Fibroblast of pulmonary artery (primary cell): Measurements from ENCODE around the gene CD55.

Source experiments
- DNase-seq: peaks from one replicate; pipeline ENCODE4 v3.0.0-alpha.2; 2010; ENCODE audit warnings: low read depth
- H3K4me3 ChIP-seq: replicated peaks from 2 replicates; pipeline ENCODE4 v1.5.1; 2011; ENCODE audit warnings: low read depth, mild to moderate bottlenecking, control low read depth, low read length, moderate library complexity
- TF ChIP-seq, protein P1 (sequence below): IDR thresholded peaks from 2 replicates; pipeline ENCODE4 v1.5.1; 2011; ENCODE audit warnings: mild to moderate bottlenecking, control low read depth, low read length, inconsistent platforms; ENCODE audit errors: missing control alignments

CD55 gene

DNA sequence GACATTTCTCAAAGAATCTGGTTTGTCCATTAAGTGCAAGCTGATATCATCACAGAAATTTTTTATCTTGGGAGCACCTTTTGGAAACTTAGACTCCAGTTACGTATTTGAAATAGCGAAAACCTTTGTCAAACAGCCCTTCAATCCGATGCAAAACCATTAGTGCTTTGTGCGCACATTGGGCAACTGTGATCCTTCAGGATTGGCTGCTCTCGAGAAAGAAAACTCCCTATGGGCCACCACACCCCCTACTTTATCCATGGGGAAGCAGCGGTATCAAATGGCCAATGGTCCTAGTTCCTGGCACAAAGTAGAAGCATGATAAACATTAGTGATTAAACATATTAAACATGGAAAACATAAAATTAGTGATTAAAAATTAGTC, 16.0 kb upstream of the CD55 start:
- no peak for DNase-seq
- H3K4me3 ChIP-seq = no peak overlapping the region
- TF ChIP-seq, protein P1, sequence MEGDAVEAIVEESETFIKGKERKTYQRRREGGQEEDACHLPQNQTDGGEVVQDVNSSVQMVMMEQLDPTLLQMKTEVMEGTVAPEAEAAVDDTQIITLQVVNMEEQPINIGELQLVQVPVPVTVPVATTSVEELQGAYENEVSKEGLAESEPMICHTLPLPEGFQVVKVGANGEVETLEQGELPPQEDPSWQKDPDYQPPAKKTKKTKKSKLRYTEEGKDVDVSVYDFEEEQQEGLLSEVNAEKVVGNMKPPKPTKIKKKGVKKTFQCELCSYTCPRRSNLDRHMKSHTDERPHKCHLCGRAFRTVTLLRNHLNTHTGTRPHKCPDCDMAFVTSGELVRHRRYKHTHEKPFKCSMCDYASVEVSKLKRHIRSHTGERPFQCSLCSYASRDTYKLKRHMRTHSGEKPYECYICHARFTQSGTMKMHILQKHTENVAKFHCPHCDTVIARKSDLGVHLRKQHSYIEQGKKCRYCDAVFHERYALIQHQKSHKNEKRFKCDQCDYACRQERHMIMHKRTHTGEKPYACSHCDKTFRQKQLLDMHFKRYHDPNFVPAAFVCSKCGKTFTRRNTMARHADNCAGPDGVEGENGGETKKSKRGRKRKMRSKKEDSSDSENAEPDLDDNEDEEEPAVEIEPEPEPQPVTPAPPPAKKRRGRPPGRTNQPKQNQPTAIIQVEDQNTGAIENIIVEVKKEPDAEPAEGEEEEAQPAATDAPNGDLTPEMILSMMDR = no peak

DNA sequence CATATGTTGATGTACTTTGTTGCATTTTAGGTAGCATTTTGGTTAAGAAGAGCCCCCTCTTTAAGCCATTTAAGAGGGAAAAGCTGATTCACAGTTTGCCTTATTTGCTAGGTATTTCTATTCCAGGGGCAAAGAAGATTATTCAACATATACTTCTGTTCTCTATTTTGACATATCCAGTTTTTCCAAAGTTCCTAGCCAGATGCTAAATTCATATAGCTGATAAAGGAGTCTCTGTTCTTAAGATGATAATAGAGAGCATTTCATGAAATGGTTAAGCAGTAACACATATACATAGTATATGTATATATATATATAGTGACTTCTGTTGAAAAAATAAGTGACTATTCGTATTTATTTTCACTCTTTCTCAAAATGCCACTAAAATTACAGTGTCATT, 15.5 kb upstream of the CD55 start:
- TF ChIP-seq, protein P1 = no peak
- DNase-seq = no peak
- no peak overlapping the region for H3K4me3 ChIP-seq

DNA sequence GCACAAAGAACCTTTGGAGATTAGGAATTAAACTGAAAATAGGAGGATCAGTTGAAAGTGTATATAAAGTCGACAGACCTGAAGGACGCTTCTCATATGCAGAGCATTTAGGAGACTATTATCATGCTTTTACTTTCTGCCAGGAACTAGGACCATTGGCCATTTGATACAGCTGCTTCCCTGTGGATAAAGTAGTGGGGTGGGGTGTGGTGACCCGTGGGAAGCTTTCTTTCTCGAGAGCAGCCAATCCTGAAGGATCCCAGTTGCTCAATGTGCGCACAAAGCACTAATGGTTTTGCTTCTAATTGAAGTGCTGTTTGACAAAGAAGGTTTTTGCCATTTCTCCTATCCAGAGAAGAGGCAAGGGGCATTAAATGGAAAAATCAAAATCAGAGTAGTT, 14.9 kb upstream of the CD55 start:
- no peak overlapping the region for H3K4me3 ChIP-seq
- TF ChIP-seq, protein P1 = no peak
- DNase-seq = no peak

DNA sequence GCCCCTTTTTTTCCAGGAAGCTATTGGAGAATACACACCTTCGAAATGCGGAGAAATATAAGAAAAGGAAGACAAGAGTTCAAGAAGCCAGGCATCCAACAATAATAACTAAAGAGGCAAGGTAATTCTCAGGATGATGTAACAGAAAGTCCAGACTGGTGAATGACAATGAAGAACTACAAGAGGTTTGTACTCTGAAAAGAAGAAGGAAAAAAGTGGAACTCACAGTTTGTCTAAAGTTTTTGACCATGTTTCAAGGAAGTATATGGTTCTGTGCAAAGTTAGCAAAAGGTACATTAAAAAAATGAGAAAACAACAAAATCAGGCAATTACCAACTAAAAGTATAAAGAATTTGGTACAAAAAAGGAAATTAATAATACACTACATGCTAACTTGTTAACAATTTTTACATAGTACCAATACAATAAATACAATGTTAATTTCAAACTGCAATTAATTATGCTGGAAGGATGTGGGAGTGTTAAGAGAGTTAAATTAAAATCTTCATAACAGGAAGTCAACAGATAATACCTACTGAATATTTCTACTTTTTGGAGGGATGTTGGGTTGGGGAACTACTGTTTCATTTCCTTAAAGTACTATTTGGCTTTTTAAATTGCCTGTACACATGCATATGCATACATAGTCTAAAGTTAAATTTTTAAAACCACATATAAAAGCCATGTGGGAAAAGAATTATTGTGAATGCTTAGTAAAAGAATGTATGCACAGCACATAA, 12.9 kb upstream of the CD55 start:
- H3K4me3 ChIP-seq = no peak overlapping the region
- DNase-seq = no peak
- TF ChIP-seq, protein P1 = no peak

DNA sequence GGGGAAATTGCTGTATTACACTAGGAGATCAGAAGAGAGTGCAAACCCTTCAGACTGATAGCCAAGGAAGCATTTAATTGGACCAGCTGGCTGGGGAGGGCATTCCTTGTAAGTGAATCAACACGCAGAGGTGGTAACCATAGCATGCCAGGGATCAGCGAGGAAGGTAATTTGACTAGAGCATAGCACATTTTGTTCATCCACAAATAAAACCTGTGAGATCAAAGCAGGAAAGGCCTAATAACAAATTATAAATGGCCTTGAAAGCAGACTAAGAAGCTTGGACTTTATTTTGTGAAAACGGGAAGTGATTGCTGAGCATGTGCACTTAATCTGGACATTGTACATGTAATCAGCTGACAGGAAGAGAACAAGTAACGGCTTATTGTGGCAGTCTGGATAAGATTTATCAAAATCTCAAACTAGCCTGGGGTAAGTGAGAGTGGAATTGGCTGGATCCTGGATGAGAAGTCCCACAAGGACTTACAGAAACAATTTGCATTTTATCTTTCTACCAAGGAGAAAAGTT, 11.7 kb upstream of the CD55 start:
- TF ChIP-seq, protein P1 = no peak
- DNase-seq = peak; percentile 80
- peak overlapping the region; percentile 32 for H3K4me3 ChIP-seq

DNA sequence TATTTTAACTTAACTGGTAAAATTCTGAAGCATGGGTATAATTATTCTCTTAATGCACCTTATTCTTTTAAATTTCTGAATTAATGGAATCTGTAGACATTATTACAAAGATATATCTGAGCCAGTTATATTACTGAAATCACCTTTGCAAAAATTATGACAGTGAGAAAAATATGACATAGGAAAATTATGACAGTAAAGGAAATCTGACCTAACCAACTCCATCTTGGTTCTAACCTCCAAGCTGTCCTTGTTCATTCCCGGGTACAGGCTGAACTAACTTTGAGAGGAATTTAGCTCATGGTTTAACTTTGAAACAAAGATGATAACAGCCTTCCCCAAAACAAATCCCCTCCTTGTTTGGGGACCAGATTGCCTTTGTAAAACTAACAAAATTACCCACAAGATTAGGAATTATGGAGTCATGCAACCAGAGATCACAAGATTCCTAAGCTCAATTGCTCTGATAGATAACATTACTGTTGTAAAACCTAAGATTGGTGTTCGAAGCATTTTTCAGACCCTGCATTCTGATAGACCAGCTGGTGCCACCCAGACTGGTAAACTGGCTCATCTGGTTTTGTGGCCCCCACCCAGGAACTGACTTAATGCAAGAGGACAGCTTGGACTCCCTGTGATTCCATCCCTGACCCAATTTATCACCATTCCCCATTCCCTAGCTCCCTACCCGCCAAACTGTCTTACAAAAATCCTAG, 9.4 kb upstream of the CD55 start:
- TF ChIP-seq, protein P1 = no peak
- no peak for DNase-seq
- H3K4me3 ChIP-seq = no peak overlapping the region
